Stimulated activated CD8-positive, alpha-beta memory T cell treated with anti-CD3 and anti-CD28 coated beads, Interleukin-2, amount 100 ng/mL, for 48 hours (primary cell): ENCODE measurements around the gene DENND11.
"Not testable (repeated sequence)": the region's sequence is repeated elsewhere in the genome, so short reads cannot be mapped to it uniquely, and the experiment has no call there.

Source experiments
- DNase-seq, 2 donors: peaks; one replicate each; pipeline ENCODE4 v3.0.0-alpha.2; 2020; ENCODE audit warnings: low read depth in 2 of 2

DENND11 gene

DNA sequence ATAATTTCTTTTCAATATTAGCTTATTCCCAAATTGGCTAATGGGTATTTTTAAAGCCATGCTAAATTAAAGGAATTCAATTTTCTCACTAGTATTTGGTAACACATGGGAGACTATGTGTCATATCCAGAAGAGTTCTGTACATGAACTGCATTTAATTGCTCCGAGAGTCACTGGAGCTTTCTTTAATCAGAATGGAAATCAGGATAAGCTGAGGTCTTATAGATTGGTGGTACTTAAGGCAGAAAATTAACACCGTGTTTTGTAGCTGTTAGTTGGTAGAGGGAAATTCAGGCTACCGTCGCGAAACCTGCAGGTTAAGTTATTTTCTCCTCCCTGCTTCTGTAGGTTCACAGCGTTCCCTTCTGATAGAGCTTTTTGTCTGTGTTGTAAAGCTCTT lies 6.4 kb upstream of the DENND11 start, which contains the start of gene WEE2:
WEE2 (plus strand) TSS at position 3 of the 400 bp plus-strand sequence. CDS start 406 bp downstream, outside the sequence.
- DNase-seq, result no peak

DNA sequence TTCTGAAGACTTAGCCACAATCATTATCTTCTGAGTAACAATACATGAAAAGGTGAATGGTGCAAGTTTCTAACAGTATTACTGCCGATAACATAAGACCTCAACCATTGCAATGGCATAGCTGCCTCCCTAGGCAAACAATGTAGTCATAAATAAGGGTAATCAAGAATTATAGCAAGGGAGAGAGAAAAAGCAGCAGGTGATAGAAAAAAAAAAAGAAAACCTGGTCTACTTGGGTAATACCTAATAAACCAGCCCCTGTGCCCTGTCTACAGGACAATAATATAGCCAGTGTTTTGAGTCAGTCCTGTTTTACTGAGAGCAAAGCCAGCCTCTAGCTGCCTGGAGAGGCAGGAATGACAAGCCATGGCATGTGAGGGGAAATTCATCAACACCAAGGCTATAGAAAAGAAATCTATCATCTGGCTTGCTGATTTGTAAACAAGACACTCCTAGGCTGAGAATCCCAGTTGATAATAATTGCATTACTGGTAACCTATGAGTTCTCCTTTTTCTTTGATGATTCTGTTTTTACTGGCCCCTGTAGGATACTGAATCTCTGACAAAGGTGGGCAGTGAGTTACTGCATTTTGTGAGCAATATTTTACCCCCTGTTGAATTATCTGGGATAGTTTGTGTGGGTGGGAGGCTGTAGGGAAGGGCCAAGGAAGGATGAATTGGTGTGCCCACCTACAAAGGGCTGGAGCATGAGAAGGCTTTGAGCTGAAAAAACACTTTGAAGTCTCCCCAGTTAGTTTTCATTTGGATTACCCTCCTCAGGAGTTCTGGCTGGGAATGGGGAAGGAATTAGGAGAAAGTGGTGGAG lies 4.5 kb upstream of the DENND11 start:
- DNase-seq, result no peak

DNA sequence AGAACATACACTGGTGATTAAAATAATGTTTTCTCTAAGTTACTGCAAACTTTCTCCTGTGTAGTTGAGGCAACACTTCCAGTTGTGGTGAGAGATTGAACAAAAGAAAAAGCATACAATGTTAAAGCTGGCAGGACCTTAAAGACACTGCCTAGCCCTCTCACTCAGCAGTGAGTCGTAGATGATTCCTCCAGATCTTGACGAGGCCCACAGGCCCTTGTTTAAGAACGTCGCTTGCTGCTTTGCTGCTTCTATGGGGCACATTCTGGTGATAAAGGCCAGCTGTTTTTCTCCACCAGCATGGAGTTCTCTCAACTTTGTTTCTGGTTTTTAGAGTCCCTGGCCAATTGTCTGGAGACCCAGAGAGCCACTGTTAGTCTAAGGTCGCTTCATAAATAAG lies 2.8 kb upstream of the DENND11 start:
- no peak for DNase-seq

DNA sequence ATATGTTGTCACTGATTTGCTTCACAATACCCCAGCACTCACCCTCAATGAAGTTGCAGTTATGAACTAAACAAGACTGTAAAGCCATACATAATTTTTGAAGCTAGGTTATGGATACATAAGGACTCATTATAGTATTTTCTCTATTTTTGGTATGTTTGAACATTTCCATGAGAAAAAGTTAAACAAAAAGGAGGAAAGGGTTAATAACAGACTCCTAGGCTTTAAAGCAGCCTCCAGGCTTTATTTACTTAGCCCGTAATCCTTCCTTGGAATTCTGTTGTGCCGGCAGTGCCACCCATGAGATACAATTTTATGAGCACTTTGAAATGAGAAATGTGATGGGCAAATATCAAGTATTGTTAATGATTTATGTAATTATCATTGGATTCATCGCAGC lies 2.1 kb upstream of the DENND11 start:
- no peak for DNase-seq

DNA sequence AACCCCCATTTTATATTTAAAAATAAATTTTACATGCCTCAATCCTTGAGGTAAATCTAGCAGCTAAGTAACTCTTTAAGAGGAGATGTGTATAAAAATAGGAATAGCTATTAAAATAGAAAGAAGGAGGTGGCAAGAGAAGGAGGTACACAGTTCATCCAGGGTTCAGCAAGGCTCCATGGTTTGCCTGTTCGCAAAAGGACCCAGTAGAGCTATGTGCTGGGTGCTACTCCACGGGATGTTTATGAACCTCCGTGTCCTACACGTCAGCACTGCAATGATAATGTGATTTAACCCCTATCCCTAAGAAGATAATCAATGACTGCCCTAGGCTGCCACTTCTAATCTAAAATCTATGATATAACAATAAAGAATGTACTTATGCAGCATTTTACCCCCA lies 926 bp upstream of the DENND11 start:
- DNase-seq, result no peak

DNA sequence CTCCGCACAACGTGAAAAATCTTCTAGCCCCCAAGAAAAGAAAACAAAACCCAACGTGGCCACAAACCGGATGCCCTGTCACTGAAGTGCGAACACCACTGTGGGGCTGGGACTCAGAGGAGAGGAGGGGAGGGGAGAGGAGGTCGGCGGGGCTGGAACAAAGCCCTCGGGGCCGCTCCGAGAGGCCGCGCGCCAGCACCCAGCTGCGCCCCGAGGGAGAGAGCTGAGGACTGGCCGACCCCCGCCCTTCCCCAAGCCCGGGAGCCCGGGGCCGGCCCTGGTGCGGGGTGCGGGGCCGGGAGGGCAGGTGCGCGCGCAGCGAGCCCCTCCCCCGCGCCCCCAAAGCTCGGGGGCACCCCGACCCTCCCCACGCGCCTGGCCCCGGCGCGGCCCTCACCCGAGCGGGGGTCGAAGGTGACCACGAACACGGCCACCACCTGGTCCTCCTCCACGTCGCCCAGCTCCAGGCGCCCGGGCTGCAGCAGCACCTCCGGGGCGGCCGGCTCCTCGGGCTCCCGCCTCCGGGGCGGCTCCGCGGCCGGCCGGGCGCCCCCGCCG lies 398 bp downstream of the DENND11 start:
- peak; percentile 48 to 60 for DNase-seq

DNA sequence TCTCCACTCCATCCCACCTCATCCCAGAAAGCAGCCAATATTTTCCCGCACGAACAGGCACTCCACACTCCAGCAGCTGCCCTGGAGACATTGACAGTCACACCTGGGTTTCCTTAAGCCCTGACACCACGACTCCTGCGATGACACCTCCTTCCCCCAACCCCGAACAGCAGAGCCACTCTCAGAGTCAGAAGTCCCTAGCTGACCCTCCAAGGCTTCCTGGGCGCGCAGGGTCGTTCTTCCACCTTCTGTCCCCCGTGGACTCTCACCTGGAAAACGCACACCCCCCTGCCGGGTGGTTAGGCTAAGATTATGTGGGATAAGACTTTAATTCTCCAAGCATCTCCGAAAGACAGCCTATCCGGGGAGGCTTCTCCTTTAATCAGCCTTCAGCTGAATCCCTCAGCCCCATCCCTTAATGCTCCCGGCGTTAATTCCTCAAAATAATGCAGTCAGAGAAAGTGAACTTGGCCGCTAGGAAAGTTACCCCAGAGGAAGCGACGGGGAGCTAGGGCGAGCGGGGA lies 1.1 kb downstream of the DENND11 start:
- DNase-seq, result peak in 1 of 2 donors; percentile 2

DNA sequence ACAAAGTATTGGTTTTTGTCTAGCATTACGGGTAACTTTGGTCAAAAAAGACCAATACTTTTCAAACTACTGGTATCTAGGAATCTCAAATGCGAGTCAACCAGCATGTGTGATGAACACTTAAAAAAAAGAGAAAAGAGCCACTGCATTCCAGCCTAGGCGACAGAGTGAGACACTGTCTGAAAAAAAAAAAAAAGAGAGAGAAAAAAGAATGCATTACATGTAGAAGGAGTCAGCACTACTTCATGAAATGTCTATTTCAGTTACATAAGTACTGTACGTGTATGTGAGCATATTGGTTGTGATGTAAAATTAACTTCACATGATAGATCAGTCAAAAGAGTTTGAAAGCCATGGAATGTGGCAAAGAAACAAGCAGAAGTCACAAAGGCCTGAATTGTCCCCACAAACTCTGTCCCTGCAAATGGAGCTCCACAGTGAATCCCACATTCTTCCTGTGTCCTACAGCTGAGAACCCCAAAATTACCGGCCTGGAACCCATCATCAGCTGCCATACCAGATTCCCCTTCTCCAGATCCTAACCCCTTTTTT lies 1.6 kb downstream of the DENND11 start:
- no peak for DNase-seq

DNA sequence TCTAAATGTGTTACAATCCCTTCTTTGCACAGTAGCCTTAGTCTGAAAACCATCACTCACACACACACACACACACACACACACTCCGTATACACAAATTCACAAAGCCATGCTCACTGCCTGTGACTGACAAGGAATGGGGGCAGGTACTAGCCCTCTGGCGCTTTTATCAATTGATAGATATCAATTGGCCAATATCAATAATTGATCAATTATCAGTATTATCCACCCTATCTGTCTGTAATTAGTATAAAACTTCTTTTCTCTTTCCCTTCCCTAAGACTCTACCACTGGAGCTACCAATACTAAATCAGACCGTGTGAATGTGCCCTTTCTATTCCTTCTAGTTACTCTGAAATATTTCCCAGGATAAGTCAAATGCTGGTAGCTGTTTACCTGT lies 2.1 kb downstream of the DENND11 start:
- no peak for DNase-seq

DNA sequence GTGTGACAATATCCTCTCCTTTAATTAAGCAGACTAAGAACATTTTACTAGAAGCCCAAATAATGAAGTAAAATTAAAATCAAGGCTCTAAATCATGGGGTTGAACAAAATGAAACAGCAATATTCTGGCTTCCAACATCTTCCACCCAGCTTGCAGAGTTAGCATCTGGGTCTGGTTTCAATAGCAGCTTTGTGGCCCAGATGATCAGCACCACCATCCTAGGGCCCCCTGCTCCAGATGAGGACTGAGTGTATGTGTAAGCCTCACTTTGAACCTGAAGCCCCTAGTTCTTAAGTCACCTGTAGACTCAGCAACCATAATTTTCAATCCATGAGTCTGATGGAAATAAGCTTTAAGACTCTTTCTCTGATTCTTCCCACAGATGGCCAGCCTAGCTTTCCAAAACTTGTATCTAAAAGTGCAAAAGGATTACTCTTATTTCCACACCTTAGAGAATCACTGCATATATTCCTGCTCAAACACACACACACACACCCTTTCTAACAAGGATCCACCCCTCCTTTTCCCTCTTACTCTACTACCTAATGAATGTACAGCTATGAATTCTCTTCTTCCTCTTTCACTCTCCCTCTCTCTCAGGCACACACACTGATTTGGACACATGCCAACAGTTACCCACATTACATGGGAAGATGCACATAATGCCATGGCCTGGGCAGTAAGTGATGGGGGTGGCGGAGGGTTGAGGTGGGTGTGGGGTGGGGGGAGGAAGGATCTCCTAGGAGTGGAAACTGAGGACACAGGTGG lies 3.5 kb downstream of the DENND11 start:
- DNase-seq, result no peak

DNA sequence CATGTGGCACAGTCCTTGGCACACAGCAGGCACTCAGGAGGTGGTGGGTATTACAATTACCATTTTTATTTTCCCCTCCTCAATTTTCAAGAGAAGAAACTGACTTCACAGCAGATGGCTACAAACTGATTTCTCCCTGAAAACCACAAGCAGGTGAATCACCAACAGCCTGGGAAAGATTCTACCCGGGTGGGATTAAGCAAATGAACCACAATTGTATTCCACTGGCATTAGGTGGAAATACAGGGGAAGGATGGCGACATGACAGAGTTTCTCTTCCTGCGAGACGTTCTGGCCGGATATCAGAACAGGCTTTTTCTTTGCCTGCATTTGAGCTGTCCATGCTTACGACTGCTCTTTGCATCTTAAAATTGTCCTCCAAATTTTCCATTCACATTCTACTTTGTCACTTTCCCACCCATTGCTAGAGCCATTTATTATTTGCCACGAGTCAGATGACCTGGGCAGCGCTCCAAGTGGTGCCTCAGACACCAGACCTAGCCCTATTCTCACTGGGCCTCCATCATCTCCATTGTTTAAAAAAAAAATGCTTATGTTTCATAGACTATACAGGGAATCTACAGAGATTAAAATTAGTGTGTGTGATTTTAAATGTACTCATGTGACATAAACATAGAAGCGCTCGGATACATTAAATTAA lies 4.6 kb downstream of the DENND11 start:
- no peak for DNase-seq

DNA sequence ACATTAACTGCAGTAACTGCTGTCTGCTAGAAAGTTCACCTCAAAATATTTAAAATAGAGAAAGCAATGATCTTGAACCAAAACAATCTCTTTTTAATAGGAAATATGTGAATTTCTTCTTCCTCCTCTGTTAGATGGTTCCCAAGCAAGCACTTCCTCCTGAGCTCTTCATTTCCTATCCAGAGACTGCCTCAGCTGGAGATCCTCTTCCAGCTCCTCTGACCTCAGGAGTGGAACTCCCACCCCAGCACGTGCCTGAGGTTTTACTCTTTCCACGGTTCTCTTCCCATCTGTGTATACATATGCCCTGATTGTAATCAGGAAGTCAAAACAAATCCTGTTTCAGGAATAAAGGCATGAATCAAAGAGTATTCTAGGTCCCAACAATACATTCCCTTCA lies 5.6 kb downstream of the DENND11 start:
- no peak for DNase-seq

DNA sequence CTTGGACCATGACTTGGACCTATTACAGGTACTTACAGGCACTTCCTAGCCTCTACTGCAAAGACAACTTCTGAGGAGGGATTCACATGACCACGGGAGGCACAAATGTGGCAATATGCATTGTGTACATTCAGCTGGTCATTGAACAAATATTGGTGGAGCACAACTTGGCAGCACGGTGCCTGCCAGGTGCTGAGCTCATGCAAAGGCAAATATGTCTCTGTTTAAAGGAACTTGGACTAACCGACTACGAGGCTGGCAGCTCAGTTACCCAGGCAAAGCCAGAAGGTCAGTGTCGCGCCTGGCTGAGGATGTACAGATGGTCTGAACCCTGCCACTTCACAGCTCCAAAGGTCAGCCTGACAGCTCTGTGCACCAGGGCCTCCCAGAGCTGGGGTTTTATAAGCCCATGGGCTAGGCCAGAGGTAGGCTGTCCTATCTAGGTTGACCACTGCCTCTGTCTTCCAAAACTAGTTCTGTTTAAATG lies 6.1 kb downstream of the DENND11 start:
- no peak for DNase-seq

DNA sequence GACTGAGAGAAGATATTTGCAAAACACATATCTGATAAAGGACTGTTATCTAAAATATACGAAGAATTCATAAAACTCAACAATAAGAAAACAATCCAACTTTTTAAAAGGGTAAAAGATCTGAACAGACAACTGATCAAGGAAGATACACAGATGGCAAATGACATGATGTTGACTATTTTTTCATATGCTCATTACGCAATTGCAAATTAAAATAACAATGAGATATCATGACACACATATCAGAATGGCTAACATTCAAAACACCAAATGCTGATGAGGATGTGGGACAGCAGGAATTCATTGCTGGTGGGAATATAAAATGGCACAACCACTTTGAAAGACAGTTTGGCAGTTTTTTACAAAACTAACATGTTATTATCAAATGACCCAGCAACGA lies 8.9 kb downstream of the DENND11 start:
- DNase-seq, result no peak

DNA sequence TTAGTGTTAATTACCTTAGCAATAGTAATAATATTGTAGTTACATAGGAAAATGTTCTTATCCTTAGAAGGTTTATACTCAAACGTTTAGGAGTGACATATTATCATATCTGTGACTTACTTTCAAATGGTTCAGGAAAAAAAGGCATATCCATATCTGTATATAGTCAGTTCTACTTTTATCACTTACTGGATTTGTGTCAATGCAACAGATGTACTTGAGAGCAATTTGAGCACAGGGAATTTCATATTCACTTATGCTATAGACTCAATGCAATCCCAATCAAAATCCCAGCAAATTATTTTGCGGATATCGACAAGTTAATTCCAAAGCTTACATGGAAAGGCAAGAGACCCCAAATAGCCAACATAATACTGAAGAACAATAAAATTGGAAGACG lies 10.0 kb downstream of the DENND11 start:
- DNase-seq, result no peak

DNA sequence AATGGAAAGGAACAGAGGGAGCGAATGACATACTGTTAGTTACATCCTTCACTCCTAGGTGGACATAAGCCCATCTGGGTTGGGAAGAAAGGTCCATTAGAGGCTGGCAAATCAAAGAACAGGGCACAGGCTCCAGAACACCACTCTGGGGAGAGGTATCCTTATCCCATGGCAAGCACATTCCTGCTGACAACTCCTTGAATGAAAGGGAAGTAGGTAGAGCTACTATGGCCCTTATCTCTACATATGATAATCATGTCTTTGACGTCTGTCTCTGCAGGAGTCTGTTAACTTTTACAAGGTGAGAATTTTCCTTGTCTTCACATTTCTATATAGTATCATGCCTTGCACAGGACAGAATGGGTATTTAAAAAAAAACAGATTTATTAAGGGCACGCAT lies 10.4 kb downstream of the DENND11 start:
- no peak for DNase-seq

DNA sequence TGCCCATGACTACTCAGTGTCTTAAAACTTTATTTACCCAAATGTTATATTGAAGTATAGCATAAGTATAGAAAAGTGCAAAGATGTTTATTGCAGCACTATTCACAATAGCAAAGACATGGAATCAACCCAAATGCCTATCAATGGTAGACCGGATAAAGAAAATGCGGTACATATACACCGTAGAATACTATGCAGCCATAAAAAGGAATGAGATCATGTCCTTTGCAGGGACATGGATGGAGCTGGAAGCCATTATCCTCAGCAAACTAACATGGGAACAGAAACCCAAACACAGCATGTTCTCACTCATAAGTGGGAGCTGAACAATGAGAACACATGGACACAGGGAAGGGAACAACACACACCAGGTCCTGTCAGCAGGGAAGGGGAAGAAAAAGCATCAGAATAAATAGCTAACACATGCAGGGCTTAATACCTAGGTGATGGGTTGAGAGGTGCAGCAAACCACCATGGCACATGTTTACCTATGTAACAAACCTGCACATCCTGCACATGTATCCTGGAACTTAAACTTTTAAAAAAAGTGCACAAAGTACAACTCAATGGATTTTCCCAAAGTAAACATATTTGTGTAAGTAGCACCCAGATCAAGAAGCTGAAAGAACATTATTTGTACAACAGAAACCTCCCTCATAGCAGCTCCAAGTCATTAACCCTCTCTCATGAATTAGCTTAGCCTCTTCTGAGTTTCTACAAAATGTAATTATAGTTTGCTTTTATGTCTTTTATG lies 12.7 kb downstream of the DENND11 start:
- not testable (repeated sequence) for DNase-seq

DNA sequence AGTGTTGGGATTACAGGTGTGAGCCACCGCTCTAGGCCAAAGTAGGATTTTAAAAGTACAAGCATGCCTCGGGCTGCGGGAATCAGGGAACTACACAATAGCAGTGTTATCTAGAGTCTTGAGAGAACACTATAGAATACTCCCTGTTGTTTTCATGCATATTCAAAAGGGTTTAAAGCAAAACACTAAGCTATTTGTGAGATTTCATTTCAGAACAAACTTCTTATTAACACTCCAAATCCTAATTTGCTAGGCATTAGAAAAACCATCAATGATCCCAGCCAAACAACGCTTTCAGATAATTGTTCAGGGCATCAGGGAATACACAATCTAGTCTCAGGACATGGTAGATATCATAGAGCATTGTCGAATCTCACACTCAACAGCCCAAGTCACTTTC lies 13.9 kb downstream of the DENND11 start:
- no peak for DNase-seq

DNA sequence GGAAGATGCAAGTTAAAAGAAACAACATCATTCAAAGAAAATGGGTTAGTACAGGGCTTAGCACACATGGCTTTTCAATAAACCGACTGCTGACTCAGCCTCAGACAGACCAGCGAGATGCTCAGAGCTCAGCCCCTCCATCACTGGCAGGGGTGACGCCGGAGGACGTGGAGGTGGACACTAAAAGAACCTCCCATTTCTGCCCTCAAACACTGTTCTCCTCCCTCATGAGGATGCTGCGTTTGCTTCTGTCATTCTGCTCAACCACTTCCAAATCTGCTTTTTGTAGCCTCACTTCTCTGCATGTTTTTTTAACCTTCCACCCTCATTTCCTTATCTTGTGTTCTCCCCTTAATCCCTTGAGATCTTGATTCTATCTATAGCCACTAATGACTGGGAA lies 15.3 kb downstream of the DENND11 start:
- DNase-seq, result no peak

DNA sequence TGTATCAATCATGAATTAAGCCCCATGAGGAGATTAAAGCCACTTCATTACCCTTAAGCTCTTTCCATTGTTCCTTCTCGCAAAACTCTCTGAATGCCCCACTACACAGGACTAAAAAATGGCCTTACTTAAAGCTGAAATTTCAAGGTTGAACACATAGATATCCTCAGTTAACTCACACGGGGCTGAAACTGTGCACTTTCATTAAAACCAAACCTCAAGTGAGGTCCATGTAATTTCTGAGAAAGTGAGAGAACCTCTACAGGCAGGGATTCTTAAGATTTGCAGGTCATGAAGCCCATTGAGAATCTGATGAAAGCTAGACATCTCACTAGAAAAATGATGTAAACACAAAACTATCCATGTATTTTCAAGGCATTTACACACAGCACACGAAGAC lies 15.9 kb downstream of the DENND11 start:
- no peak for DNase-seq
